ENCODE results near the gene RHBDD2. TPM values are rescaled to one million over a fixed set of nuclear protein-coding genes. Genes with fewer than 3 reads are reported as not detected.

The RHBDD2 gene
- total and polyA plus RNA-seq, 2 donors (not counting 1 experiment from before 2014, with no cell fraction given), result 31.6 to 44.3 TPM

GRCh38 chr7:75867390-75867717, 11.5 kb upstream of the RHBDD2 start:
- ChIA-PET POLR2A (no interaction called here), CTCF (interaction anchor here (1.1 to 3.6 kb wide), 3 partner anchors 50 to 154 kb away, joined by 4 to 83 read pairs (median 5); no protein-coding TSS in a partner anchor)
- no peak overlapping the region for H3K4me3 Mint-ChIP-seq
- no peak overlapping the region for H3K27ac Mint-ChIP-seq
- no peak overlapping the region for H3K4me2 ChIP-seq (replicated peaks; ENCODE audit: low read depth, low read length, poor library complexity, severe bottlenecking)
- no peak for ATAC-seq (ENCODE audit: low read depth)
- no peak overlapping the region for H3K4me3 ChIP-seq (ENCODE audit: control extremely low read depth in 1 of 5, extremely low read depth in 1 of 5, insufficient read depth in 1 of 5, low read depth in 2 of 5, low read length in 4 of 5)
- no peak for DNase-seq
- no peaks in the 10 kb centered on the region for H3K36me3 ChIP-seq (replicated peaks in 1 of 2; ENCODE audit: control extremely low read depth in 1 of 2, control insufficient read depth in 1 of 2, extremely low read depth in 1 of 2, insufficient read depth in 2 of 2, low read length in 1 of 2)
- peaks cover 0 to 10% (median 0%) of the 10 kb centered on the region in 4 experiments for H3K27me3 ChIP-seq (replicated peaks in 1 of 4; ENCODE audit: control extremely low read depth in 1 of 4, control insufficient read depth in 3 of 4, insufficient read depth in 4 of 4, low read length in 3 of 4)
- H3K9ac ChIP-seq (ENCODE audit: low read length), result no peak overlapping the region
- H3K4me1 ChIP-seq (ENCODE audit: control insufficient read depth in 2 of 2, insufficient read depth in 2 of 2, low read length in 2 of 2), result no peaks in the 10 kb centered on the region
- H4K20me1 ChIP-seq (ENCODE audit: control insufficient read depth, insufficient read depth, low read length, poor library complexity, severe bottlenecking), result no peaks in the 10 kb centered on the region
- H3K27me3 Mint-ChIP-seq, result peaks cover 22% of the 10 kb centered on the region
- intact Hi-C loops (cut with micrococcal nuclease), result no loop called here
- H3K27ac ChIP-seq (ENCODE audit: low read length in 2 of 2), result no peak overlapping the region
- no peak overlapping the region for H2AFZ ChIP-seq (ENCODE audit: insufficient read depth, low read depth, low read length, poor library complexity, severe bottlenecking)
- H3K4me1 Mint-ChIP-seq, result no peaks in the 10 kb centered on the region
- peaks cover 0 to 3% (median 0%) of the 10 kb centered on the region in 3 donors for H3K9me3 ChIP-seq (ENCODE audit: control extremely low read depth in 1 of 3, control insufficient read depth in 2 of 3, insufficient read depth in 1 of 3, low read length in 2 of 3)
- TF ChIP-seq, protein P1, sequence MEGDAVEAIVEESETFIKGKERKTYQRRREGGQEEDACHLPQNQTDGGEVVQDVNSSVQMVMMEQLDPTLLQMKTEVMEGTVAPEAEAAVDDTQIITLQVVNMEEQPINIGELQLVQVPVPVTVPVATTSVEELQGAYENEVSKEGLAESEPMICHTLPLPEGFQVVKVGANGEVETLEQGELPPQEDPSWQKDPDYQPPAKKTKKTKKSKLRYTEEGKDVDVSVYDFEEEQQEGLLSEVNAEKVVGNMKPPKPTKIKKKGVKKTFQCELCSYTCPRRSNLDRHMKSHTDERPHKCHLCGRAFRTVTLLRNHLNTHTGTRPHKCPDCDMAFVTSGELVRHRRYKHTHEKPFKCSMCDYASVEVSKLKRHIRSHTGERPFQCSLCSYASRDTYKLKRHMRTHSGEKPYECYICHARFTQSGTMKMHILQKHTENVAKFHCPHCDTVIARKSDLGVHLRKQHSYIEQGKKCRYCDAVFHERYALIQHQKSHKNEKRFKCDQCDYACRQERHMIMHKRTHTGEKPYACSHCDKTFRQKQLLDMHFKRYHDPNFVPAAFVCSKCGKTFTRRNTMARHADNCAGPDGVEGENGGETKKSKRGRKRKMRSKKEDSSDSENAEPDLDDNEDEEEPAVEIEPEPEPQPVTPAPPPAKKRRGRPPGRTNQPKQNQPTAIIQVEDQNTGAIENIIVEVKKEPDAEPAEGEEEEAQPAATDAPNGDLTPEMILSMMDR (IDR thresholded peaks at IDR 0.05), result no peak
- TF ChIP-seq EZH2 (IDR thresholded peaks at IDR 0.05; ENCODE audit: borderline replicate concordance, insufficient read depth, low read depth, low read length, poor library complexity, severe bottlenecking), result no peak
- H3K9me3 Mint-ChIP-seq (ENCODE audit: insufficient read depth), result no peaks in the 10 kb centered on the region
- no peaks in the 10 kb centered on the region for H3K79me2 ChIP-seq (ENCODE audit: control insufficient read depth, insufficient read depth, low read length)
- 100% methylated on average over 1 of the region's 4 CpGs for WGBS (ENCODE audit: insufficient coverage)

DNA sequence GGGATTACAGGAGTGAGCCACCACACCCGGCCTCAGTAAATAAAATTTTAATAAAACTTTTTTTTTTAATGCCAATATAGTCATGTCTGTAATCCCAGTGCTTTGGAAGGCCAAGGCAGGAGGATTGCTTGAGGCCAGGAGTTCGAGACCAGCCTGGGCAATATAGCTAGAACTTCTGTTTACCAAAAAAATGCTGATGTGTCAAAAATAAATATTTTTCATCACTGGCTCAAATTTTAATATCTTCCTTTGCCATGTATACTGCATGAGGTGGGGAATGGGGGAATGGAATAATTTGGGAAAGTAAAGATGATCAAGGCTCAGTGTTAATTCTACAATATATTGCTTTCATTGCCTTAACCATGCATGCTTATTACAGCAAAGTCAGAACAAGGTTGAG, 10.7 kb upstream of the RHBDD2 start:
- peaks cover 0 to 2% (median 0%) of the 10 kb centered on the region in 3 donors for H3K9me3 ChIP-seq (ENCODE audit: control extremely low read depth in 1 of 3, control insufficient read depth in 2 of 3, insufficient read depth in 1 of 3, low read length in 2 of 3)
- TF ChIP-seq EZH2 (IDR thresholded peaks at IDR 0.05; ENCODE audit: borderline replicate concordance, insufficient read depth, low read depth, low read length, poor library complexity, severe bottlenecking), result no peak
- TF ChIP-seq, protein P1 (IDR thresholded peaks at IDR 0.05), result no peak
- Mint-ChIP-seq H3K27me3 (peaks cover 22% of the 10 kb centered on the region), H3K4me1 (no peaks in the 10 kb centered on the region), H3K27ac (no peak overlapping the region), H3K4me3 (no peak overlapping the region), H3K9me3 (ENCODE audit: insufficient read depth) (no peaks in the 10 kb centered on the region)
- ATAC-seq (ENCODE audit: low read depth), result no peak
- H3K27ac ChIP-seq (ENCODE audit: low read length in 2 of 2), result no peak overlapping the region
- H3K4me1 ChIP-seq (ENCODE audit: control insufficient read depth in 2 of 2, insufficient read depth in 2 of 2, low read length in 2 of 2), result no peaks in the 10 kb centered on the region
- peaks cover 0 to 9% (median 0%) of the 10 kb centered on the region in 4 experiments for H3K27me3 ChIP-seq (replicated peaks in 1 of 4; ENCODE audit: control extremely low read depth in 1 of 4, control insufficient read depth in 3 of 4, insufficient read depth in 4 of 4, low read length in 3 of 4)
- POLR2A ChIA-PET, result no interaction called here
- WGBS (ENCODE audit: insufficient coverage), result no CpG with 5 or more reads among the region's 2 CpGs
- H3K36me3 ChIP-seq (replicated peaks in 1 of 2; ENCODE audit: control extremely low read depth in 1 of 2, control insufficient read depth in 1 of 2, extremely low read depth in 1 of 2, insufficient read depth in 2 of 2, low read length in 1 of 2), result no peaks in the 10 kb centered on the region
- no peak for DNase-seq
- no peaks in the 10 kb centered on the region for H3K79me2 ChIP-seq (ENCODE audit: control insufficient read depth, insufficient read depth, low read length)
- no peak overlapping the region for H3K4me3 ChIP-seq (ENCODE audit: control extremely low read depth in 1 of 5, extremely low read depth in 1 of 5, insufficient read depth in 1 of 5, low read depth in 2 of 5, low read length in 4 of 5)
- intact Hi-C loops (cut with micrococcal nuclease), result no loop called here
- H3K4me2 ChIP-seq (replicated peaks; ENCODE audit: low read depth, low read length, poor library complexity, severe bottlenecking), result no peak overlapping the region
- CTCF ChIA-PET, result interaction anchor here (0.7 to 1.8 kb wide), 2 partner anchors 152 to 153 kb away, joined by 4 to 13 read pairs; no protein-coding TSS in a partner anchor
- no peaks in the 10 kb centered on the region for H4K20me1 ChIP-seq (ENCODE audit: control insufficient read depth, insufficient read depth, low read length, poor library complexity, severe bottlenecking)
- H2AFZ ChIP-seq (ENCODE audit: insufficient read depth, low read depth, low read length, poor library complexity, severe bottlenecking), result no peak overlapping the region
- no peak overlapping the region for H3K9ac ChIP-seq (ENCODE audit: low read length)
